Measurements from ENCODE around the gene MYO1D.

Gene MYO1D

DNA sequence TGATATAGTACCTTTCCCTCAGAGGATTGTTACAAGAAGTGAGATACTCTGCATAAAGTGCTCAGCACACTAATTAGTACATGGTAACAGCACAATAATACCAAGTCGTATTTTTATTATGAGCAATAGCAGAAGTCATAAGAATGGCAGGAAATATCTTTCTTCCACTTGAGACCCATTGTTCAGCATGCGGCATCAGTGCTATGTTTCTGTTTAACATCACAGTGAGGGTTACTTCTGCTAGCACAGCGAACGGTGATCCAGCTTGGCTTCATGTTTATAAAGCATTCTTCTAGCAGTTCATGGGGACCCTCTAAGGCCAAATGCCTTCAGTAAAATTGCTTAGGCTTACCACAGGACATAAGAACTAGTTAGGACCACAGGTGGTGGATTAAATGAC is 83.1 kb downstream of the MYO1D start:
- H3K4me3 ChIP-seq (ENCODE audit: low read depth, low read length), result no peak overlapping the region
- POLR2A ChIA-PET, result no interaction called here

DNA sequence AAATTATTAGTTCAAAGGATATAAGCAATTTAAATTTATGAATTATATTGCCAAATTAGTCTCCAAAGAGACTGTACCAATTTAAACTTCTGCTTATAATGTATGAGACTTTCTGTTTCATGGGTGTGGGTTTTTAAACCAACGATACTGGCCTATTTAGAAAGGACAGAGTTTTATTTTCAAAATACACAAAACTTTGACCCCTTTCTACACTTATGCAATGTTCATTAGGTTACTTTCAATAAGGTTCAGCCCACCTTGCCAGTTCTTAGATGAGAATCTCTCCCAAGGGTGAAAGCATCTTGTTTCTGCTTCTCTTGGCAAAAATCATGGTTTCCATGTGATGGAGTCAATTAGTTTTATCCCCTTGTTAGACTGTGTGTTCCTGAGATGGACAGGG is 84.7 kb downstream of the MYO1D start:
- CTCF ChIA-PET, result interaction anchor here (1.0 to 1.2 kb wide), 3 partner anchors 10 to 118 kb away, joined by 3 to 4 read pairs (median 4); partner anchors contain the start of gene MYO1D
- POLR2A ChIA-PET, result no interaction called here

More for the DNA sequence above, 83.1 kb downstream of the MYO1D start:
- CTCF ChIA-PET, result interaction anchor here (1.3 kb wide), 1 partner anchor 11 kb away, joined by 6 read pairs; no protein-coding TSS in a partner anchor
- no peak for TF ChIP-seq CTCF (IDR thresholded peaks at IDR 0.05; ENCODE audit: insufficient read depth, low read length, missing control alignments)
- no peak for DNase-seq (ENCODE audit: low read depth, low spot score)

DNA sequence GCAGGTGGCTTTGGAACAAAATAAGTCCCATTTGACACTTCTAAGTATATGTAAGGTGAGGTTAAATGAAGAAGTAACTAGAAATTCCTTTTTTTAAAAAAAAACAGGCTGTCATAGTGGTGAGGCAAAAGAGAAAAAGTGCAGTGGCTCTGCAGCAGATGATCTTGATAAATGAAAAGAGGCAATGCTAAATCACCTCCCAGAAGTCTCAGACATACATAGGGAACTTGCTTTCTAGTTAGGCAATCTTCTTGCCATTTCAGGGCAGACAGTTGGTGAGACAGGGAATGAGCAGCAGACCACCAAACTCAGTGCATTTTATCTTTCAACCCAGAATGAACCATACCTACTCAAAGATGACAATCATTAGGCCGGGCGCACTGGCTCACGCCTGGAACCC is 90.8 kb downstream of the MYO1D start:
- no peak overlapping the region for H3K4me3 ChIP-seq (ENCODE audit: low read depth, low read length)
- TF ChIP-seq CTCF (IDR thresholded peaks at IDR 0.05; ENCODE audit: insufficient read depth, low read length, missing control alignments), result no peak
- ChIA-PET POLR2A (no interaction called here), CTCF (interaction anchor here (1.0 kb wide), 1 partner anchor 123 kb away, joined by 4 read pairs; no protein-coding TSS in a partner anchor)
- DNase-seq (ENCODE audit: low read depth, low spot score), result no peak

More for the DNA sequence above, 84.7 kb downstream of the MYO1D start:
- TF ChIP-seq CTCF (IDR thresholded peaks at IDR 0.05; ENCODE audit: insufficient read depth, low read length, missing control alignments), result no peak
- no peak for DNase-seq (ENCODE audit: low read depth, low spot score)
- H3K4me3 ChIP-seq (ENCODE audit: low read depth, low read length), result no peak overlapping the region

GRCh38 chr17:32784113-32784512 is 92.8 kb downstream of the MYO1D start:
- CTCF ChIA-PET, result interaction anchor here (1.0 to 4.9 kb wide), 21 partner anchors 9 to 967 kb away, joined by 3 to 81 read pairs (median 6); partner anchors contain the start of gene MYO1D
- H3K4me3 ChIP-seq (ENCODE audit: low read depth, low read length), result no peak overlapping the region
- no peak for DNase-seq (ENCODE audit: low read depth, low spot score)
- no peak for TF ChIP-seq CTCF (IDR thresholded peaks at IDR 0.05; ENCODE audit: insufficient read depth, low read length, missing control alignments)
- POLR2A ChIA-PET, result no interaction called here

- no peak overlapping the region for H3K4me3 ChIP-seq (ENCODE audit: low read depth, low read length)
- DNase-seq (ENCODE audit: low read depth, low spot score), result peak; percentile 19
- TF ChIP-seq CTCF (IDR thresholded peaks at IDR 0.05; ENCODE audit: insufficient read depth, low read length, missing control alignments), result peak; percentile 47
- POLR2A ChIA-PET, result no interaction called here
- CTCF ChIA-PET, result interaction anchor here (0.6 to 4.9 kb wide), 45 partner anchors 8 to 968 kb away, joined by 3 to 81 read pairs (median 4); partner anchors contain the start of gene MYO1D
Measured at GRCh38 chr17:32783602-32784001, 93.3 kb downstream of the MYO1D start.

DNA sequence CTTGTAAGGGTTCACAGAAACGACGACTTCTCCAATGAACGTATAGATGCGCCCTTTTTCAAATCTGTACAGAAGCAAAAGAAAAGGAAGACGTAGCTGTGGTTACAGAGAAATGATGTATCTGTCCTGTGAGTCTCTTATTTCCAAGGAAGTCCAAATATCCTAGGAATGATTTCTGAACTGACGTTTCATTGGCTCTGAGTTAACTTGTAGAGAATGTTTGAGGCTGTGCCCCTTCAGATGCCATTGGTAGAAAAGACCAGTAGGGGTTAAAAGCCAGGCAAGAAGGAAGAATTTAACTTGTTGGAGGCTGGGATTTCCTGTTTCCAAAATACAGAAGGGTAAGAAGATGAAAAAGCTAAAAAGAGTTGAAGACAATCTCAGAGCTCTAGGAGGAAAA is 96.2 kb downstream of the MYO1D start:
- no peak for DNase-seq (ENCODE audit: low read depth, low spot score)
- CTCF ChIA-PET, result interaction anchor here (4.4 to 4.9 kb wide), 2 partner anchors 97 to 128 kb away, joined by 33 to 81 read pairs; partner anchors contain the start of gene MYO1D
- no peak for TF ChIP-seq CTCF (IDR thresholded peaks at IDR 0.05; ENCODE audit: insufficient read depth, low read length, missing control alignments)
- H3K4me3 ChIP-seq (ENCODE audit: low read depth, low read length), result no peak overlapping the region
- POLR2A ChIA-PET, result no interaction called here

All from AG04449 (cell line).